Activated naive CD4-positive, alpha-beta T cell treated with anti-CD3 and anti-CD28 coated beads, Interleukin-2, amount 50 U/mL, for 72 hours (primary cell): Measurements from ENCODE around the gene CLINT1. TPM values are rescaled to one million over a fixed set of nuclear protein-coding genes. Genes with fewer than 3 reads are reported as not detected.

ENCODE experiments used
- total RNA-seq, 2 donors: library from RNA; stranded (reverse); gene quantifications; one replicate each; pipeline ENCODE4 v1.2.3, GENCODE V29; 2022

CLINT1 gene
- total RNA-seq, 2 donors from 2014 or later, result 48.4 to 71.0 TPM

Other genes starting within 250 kb of the CLINT1 start
- gene SOX30, start 206.7 kb downstream of the CLINT1 start, total RNA-seq, result under 1 TPM in 1 of 2 donors, not detected in 1; 0.14 TPM
- not detected for gene C5orf52, start 187.6 kb downstream of the CLINT1 start, total RNA-seq
- 10 to 100 TPM; 13.2 to 32.3 TPM for gene THG1L, start 127.7 kb downstream of the CLINT1 start, total RNA-seq
- 1 to 10 TPM; 7.8 to 9.1 TPM for gene LSM11, start 115.4 kb downstream of the CLINT1 start, total RNA-seq